HG03354 (cell line): Measurements from ENCODE around the gene NBAS.
"Not testable (repeated sequence)": the region's sequence is repeated elsewhere in the genome, so short reads cannot be mapped to it uniquely, and the experiment has no call there.

Experiments used
- ATAC-seq: cut with Tn5 transposase; IDR thresholded peaks from one replicate; pipeline ENCODE4 v1.9.1; 2021; ENCODE audit warnings: mild to moderate bottlenecking; ENCODE audit not compliant: unreplicated experiment, poor library complexity, severe bottlenecking

Gene NBAS

GRCh38 chr2:15346624-15347023 is 214.5 kb downstream of the NBAS start:
- no peak for ATAC-seq

- no peak for ATAC-seq
Observed at GRCh38 chr2:15337996-15338666, 223.0 kb downstream of the NBAS start.

DNA sequence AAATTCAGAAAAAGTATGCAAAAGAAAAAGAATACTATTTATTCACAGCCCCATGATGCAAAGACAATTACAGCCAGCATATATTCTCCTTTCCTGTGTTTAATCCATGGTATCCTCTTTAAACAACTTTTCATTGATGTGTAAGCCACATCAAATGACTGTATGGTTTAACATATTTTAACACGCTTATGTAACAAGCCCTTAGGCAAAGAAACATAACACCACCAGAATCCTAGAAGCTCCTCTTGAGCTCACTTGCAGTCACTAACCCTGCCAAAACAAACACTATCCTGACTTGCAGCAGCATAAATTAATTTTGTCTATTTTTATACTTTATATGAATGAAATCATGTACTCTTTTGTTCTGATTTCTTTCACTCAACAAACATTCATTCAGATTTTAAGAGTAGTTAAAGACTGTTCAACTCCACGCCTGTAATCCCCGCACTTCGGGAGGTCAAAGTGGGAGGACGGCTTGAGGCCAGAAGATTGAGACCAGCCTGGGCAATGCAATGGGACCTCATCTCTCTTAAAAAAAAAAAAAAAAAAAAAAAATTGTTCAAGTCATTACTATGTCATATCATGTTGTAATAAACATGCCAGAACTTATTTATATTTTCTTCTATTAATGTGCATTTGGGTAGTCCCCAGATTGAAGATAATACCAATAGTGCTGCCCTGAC is 226.3 kb downstream of the NBAS start:
- no peak for ATAC-seq

DNA sequence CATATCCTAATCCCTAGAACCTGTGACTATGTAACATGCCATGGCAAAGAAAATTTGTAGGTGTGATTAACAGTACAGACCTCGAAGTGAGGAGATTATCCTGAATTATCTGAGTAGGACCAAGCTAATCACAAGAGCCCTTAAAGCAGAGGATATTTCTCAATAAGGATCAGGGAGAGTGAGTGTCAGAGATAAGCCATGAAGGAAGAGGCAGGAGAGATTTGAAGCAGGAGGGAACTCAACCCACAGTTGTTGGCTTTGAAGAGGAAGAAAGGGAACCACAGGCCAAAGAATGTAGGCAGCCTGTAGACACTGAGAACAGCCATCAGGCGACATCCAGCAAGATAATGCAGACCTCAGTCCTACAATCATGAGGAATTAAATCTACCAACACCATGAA is 229.3 kb downstream of the NBAS start:
- no peak for ATAC-seq

GRCh38 chr2:15325296-15325695 is 235.8 kb downstream of the NBAS start:
- ATAC-seq = no peak

DNA sequence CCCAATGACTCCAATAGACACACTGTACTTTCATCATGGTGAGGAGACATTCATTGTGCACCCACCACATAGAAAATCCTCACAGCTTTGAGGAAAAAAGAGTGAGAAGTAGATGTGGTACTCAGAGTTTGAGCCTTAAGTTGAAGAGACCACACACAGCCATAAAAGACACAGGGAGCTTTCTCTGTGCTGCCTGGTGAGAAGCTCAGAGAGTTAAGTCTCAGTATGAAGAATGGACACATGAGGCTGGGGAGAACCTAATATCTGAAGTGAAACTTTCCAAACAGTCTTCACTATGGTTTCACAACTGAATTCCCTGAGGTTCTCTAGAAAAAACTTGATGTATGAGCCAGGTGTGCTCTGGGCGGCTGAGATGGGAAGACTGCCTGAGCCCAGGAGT is 237.9 kb downstream of the NBAS start:
- no peak for ATAC-seq

- ATAC-seq = not testable (repeated sequence)
Observed at GRCh38 chr2:15321481-15321880, 239.7 kb downstream of the NBAS start.

GRCh38 chr2:15316370-15316814 is 244.7 kb downstream of the NBAS start:
- ATAC-seq = no peak

- ATAC-seq = no peak
Observed at GRCh38 chr2:15315411-15315810, 245.7 kb downstream of the NBAS start.

- ATAC-seq = peak; percentile 81
Observed at GRCh38 chr2:15313657-15314056, 247.5 kb downstream of the NBAS start.

DNA sequence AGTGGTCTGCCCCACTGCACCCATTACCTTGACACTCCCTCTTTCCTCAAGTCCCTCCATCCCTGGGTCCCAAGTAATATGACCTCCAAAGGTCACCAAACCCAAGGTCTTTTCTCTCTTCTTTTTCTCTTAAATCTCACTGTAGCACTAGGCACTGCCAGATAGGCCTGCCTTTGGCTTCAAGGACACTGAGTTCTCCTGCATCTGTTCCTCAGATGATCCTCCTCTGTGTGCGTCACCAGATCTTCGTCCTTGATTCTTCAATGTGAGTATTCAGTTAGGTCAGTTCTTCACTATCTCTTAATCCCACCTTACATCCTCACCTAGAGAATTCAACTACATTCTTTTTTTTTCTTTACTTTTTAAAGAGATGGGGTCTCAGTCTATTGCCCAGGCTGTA is 249.2 kb downstream of the NBAS start:
- ATAC-seq = no peak

DNA sequence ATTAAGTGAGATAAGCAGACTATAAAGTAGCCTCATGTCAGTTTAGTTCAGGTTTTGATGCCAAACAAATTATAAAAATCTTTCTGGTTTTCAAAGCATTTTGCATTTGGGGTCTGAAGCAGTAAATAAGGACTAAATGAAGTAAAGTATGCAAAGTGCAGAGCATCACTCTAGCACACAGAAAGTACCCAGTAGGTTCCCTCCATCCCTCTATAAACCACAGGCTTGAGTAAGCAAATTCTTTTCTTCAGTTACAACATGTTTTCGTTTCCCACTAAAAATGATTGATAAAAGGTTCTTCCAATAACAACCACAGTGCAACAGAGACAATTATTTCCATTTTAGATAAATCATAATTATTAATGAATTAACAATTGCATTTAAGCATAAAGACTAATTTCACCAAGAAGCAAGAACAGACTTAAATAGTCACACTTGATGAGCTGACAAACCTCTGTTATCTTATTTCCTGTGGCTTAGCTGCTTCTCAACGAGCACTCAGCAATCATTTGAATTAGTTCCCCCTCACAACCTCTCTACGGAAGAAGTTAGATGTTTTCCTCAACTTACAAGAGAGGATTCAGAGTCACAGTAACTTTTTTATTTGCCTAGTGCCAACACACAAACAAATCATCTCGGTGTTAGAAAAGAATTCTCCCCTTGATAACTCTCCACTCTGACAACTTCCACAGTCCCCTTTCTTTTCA is 249.8 kb downstream of the NBAS start:
- peak; percentile 67 for ATAC-seq

- no peak for ATAC-seq
Observed at GRCh38 chr2:15307526-15307925, 253.6 kb downstream of the NBAS start.

DNA sequence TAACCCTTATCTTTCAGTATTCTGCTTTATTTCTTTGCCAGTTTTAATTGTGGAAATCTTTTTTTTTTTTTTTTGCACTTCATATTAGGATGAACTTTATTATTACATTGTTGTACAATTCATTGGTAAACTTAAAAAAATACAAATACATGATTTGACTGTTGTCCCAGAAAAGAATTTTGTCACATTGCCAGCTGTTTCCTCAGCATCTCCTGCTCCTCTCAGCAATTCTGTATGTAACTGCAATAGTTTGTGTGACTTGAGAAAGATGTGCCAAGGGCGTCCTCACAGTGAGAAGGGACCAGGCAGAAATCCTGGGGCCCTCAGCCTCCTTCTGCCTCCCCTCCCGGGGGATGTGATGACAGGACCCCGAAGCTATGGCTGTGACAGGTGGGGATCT is 254.4 kb downstream of the NBAS start:
- ATAC-seq = no peak

DNA sequence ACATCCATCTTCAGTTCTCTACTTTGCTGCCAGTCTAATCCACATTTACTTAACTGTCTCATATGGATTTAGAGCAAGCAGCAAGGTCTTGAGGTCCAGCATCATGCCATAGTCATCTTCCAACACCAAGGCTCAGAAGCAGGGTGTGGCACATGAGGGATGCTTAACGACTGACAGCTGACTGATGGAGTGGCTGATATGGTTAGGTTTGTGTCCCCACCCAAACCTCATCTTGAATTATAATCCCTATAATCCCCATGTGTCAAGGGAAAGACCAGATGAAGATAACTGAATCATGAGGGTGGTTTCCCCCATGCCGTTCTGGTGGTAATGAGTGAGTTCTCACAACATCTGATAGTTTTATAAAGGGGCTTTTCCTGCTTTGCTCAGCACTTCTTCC is 257.3 kb downstream of the NBAS start:
- no peak for ATAC-seq

DNA sequence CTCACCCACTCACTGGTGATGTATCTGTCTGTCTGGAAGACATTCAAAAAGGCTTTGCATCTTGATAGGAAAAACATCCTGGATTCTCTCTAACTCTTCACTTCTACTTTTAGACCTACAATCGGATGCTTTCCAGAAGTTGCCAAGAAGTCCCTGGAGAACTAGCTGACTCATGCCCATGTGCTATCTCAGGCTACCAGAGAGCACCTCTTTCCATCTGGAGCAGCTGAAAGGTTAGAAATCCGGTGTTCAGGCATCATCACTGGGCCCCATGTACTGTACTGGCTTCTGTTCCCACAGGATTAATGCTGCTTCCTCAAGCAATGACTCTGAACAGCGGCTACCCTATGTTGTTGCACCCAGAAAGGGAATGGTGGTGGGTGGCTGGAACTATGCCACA is 259.0 kb downstream of the NBAS start:
- no peak for ATAC-seq

- ATAC-seq = no peak
Observed at GRCh38 chr2:15300624-15301573, 260.2 kb downstream of the NBAS start.

GRCh38 chr2:15299904-15300520 is 261.1 kb downstream of the NBAS start:
- no peak for ATAC-seq

DNA sequence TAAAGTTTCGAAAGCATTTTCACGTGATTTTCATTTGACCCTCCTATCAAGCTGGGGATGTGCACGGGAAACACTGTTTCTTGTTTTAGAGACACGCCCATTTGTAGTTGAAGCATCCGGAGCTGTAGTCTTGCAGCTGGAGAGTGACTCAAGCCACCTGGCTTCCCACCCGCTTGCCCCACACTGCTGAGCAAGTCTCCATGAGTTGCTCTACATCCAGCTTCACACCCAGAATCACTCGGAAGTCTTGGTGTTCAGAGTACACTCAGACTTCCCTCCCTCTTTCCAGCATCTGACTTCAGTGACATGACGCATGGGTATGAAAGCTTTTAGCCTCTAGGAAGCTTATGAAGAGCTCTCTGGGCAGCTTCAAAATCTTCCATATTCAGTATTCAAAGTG is 262.4 kb downstream of the NBAS start:
- ATAC-seq = no peak
